GM12873 (cell line): ENCODE results near the gene CRYGS.

Experiments
- CTCF ChIP-seq: IDR thresholded peaks from 2 replicates; pipeline ENCODE4 v1.5.1; 2012; ENCODE audit warnings: low read depth, mild to moderate bottlenecking, moderate library complexity, low read length, control low read depth; ENCODE audit not compliant: insufficient read depth; ENCODE audit errors: missing control alignments

The CRYGS gene

GRCh38 chr3:186544281-186544680 lies at the start of gene CRYGS:
Gene CRYGS, minus strand, starts transcription at chr3:186544380. Its CDS starts 54 bp downstream, at chr3:186544326.
- no peak for TF ChIP-seq CTCF

- TF ChIP-seq CTCF, result no peak
These were observed 49.7 kb upstream of the CRYGS start for GRCh38 chr3:186593862-186594261.

GRCh38 chr3:186592682-186593081 lies 48.5 kb upstream of the CRYGS start:
- no peak for TF ChIP-seq CTCF

- no peak for TF ChIP-seq CTCF
These were observed 46.6 kb upstream of the CRYGS start for GRCh38 chr3:186590580-186591295.

- no peak for TF ChIP-seq CTCF
These were observed 45.8 kb upstream of the CRYGS start for GRCh38 chr3:186589856-186590579.

GRCh38 chr3:186589121-186589520 lies 44.9 kb upstream of the CRYGS start:
- TF ChIP-seq CTCF, result no peak

- TF ChIP-seq CTCF, result no peak
These were observed 44.5 kb upstream of the CRYGS start for GRCh38 chr3:186588632-186589031.
